NCI-H128 (cell line): ENCODE measurements around the gene LAGE3.

Source experiments
- DNase-seq: peaks from one replicate; lab custom pipeline; 2025; ENCODE audit not compliant: unreplicated experiment; lab: John Stamatoyannopoulos, UW

The LAGE3 gene

GRCh38 chrX:154436374-154436982 is 42.6 kb downstream of the LAGE3 start:
- peak; percentile 13 for DNase-seq

GRCh38 chrX:154435171-154435733 is 43.8 kb downstream of the LAGE3 start:
- no peak for DNase-seq

- no peak for DNase-seq
Measured at GRCh38 chrX:154434394-154435168, 44.5 kb downstream of the LAGE3 start.

- DNase-seq, result no peak
Measured at GRCh38 chrX:154433605-154434004, 45.5 kb downstream of the LAGE3 start.

GRCh38 chrX:154432210-154432609 is 46.9 kb downstream of the LAGE3 start:
- no peak for DNase-seq

GRCh38 chrX:154431341-154431740 is 47.7 kb downstream of the LAGE3 start:
- no peak for DNase-seq

- no peak for DNase-seq
Measured at GRCh38 chrX:154430916-154431315, 48.2 kb downstream of the LAGE3 start.

GRCh38 chrX:154430479-154430878 is 48.6 kb downstream of the LAGE3 start:
- no peak for DNase-seq

GRCh38 chrX:154429711-154430110 is 49.4 kb downstream of the LAGE3 start:
- DNase-seq, result no peak

DNA sequence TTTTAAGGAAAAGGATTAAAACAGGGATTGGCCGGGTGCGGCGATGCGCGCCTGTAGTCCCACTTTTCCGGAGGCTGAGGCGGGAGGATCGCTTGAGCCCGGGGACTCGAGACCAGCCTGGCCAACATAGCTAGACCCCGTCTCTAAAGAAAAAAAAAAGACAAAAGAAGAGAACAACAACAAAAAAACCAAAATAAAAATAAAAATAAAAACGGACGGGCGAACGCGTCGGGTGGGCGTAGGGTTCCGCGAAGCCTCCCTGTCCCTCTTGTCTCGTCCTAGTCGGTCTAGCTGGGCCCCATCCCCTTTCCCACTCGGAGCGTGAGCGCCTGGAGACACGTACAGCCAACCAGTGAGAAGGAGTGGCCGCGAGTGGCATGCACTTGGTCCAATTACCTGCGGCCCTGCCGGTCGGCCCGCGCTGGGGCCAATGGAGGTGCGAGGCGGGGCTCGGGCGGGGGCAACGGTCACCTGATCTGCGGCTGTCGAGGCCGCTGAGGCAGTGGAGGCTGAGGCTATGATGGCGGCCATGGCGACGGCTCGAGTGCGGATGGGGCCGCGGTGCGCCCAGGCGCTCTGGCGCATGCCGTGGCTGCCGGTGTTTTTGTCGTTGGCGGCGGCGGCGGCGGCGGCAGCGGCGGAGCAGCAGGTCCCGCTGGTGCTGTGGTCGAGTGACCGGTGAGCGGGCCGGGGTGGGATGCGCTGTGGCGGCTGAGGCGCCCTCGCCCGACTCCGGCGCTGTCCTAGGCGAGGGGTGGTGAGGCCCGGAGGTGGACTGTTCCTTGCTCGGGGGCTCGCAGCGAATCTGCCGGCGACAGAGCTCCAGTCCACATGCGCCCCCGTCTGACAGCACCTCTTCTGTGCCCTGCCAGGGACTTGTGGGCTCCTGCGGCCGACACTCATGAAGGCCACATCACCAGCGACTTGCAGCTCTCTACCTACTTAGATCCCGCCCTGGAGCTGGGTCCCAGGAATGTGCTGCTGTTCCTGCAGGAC is 50.6 kb downstream of the LAGE3 start, which contains the start of gene ATP6AP1:
Gene ATP6AP1 (plus strand): TSS at position 502 of the 996 bp plus-strand sequence. CDS start 16 bp downstream, at position 518.
- DNase-seq, result peak; percentile 82
